ENCODE measurements around the gene RPS3. TPM values are rescaled to one million over a fixed set of nuclear protein-coding genes. Genes with fewer than 3 reads are reported as not detected.

Gene RPS3
- 1,000 to 10,000 TPM; 4,423 to 4,525 TPM for total RNA-seq

DNA sequence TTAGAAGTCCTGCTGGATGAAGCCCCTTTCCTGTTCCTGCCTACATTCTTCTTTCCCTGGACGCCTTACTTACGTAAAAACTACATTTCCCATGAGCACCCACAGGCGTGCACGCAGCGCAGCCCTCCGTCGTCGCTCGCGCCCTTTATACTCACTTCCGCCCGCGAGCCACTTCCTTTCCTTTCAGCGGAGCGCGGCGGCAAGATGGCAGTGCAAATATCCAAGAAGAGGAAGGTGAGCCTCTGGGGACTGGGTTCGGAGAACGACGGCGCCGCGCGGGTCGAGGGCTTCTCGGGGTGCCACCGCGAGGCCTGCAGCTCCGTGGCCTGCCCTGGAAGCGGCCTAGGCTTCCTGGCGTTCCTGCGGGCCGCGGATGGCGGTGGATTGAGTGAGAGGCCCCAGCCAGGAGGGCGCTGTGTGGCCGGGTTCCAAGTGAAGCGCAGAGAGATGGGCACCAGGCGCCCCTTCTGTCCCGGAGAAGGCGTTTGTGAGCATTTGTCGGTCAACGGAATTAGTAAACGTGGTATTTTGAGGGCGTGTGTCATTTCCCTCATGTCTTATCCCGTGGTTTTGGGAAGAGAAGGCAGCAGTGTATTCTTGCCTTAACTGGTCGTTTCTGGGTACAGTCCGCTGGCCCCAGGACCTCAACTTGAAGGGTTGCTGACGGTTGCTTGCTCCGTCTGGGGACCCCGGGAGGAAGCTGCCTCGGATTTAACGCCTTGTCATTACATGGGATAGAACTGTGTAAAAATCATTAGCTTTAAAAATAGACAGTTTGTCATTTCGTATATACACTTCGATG is at the start of gene RPS3:
TSS of gene RPS3 (plus strand) at position 175 of the 802 bp plus-strand sequence. CDS start at position 205, 30 bp downstream.
- H3K9me3 Mint-ChIP-seq: no peaks in the 10 kb centered on the region
- peak; percentile 92 for DNase-seq
- ChIA-PET POLR2A (interaction anchor here (1.1 to 2.8 kb wide), 7 partner anchors 8 to 163 kb away, joined by 3 to 9 read pairs (median 4); partner anchors contain the start of genes ARRB1, GDPD5 and SERPINH1), CTCF (interaction anchor here (0.5 to 2.4 kb wide), 9 partner anchors 9 to 158 kb away, joined by 3 to 15 read pairs (median 5); partner anchors contain the start of gene GDPD5)
- peak within 1 kb of the TSS; percentile 100 for H3K4me3 Mint-ChIP-seq
- intact Hi-C loops (cut with micrococcal nuclease): loop anchor here (1.0 to 2.0 kb wide), 2 partner anchors 31 to 127 kb away; no protein-coding TSS in a partner anchor
- peaks cover 53% of the 10 kb centered on the region for H3K36me3 Mint-ChIP-seq
- H3K4me1 Mint-ChIP-seq (ENCODE audit: low read depth): peaks cover 39% of the 10 kb centered on the region
- H3K27me3 Mint-ChIP-seq: no peaks in the 10 kb centered on the region
- H3K27ac Mint-ChIP-seq: peak within 1 kb of the TSS; percentile 99

DNA sequence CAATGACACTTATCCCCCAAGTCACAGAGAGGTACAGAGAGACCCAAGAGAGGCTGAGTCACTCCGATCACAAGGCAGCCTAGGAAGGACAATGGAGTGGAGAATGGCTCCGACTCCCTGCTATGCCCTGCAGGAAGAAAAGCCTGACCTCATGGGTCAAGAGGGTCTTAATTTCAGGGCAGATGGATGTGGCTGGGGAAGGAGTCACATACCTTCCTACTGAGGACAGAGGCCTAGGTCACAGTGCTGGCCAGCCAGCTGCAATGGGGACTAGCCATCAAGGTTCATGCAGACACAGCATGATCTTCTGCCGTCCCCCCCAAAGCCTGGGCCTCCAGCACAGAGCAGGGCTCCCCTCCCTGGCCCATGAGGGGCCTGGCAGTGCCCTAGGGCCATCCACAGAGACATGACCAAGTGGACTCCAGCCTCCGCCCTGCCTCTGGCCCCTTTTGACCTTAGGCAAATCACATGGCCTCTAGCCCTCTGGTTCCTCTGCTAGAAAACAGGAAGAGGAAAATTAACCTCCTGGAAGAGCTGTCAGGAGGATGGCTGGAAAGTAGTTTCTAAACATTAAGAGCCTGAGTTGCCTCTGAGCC is 49.7 kb upstream of the RPS3 start:
- ChIA-PET POLR2A (interaction anchor here (1.2 to 1.4 kb wide), 2 partner anchors 19 to 176 kb away, joined by 3 to 4 read pairs; partner anchors contain the start of gene GDPD5), CTCF (interaction anchor here (0.7 kb wide), 2 partner anchors 9 to 21 kb away, joined by 3 to 4 read pairs; no protein-coding TSS in a partner anchor)
- no peak overlapping the region for H3K4me3 Mint-ChIP-seq
- peak overlapping the region; percentile 64 for H3K27ac Mint-ChIP-seq
- DNase-seq: no peak
- no peaks in the 10 kb centered on the region for H3K36me3 Mint-ChIP-seq
- H3K4me1 Mint-ChIP-seq (ENCODE audit: low read depth): peaks cover 50% of the 10 kb centered on the region
- intact Hi-C loops (cut with micrococcal nuclease): no loop called here
- no peaks in the 10 kb centered on the region for H3K27me3 Mint-ChIP-seq
- no peaks in the 10 kb centered on the region for H3K9me3 Mint-ChIP-seq

DNA sequence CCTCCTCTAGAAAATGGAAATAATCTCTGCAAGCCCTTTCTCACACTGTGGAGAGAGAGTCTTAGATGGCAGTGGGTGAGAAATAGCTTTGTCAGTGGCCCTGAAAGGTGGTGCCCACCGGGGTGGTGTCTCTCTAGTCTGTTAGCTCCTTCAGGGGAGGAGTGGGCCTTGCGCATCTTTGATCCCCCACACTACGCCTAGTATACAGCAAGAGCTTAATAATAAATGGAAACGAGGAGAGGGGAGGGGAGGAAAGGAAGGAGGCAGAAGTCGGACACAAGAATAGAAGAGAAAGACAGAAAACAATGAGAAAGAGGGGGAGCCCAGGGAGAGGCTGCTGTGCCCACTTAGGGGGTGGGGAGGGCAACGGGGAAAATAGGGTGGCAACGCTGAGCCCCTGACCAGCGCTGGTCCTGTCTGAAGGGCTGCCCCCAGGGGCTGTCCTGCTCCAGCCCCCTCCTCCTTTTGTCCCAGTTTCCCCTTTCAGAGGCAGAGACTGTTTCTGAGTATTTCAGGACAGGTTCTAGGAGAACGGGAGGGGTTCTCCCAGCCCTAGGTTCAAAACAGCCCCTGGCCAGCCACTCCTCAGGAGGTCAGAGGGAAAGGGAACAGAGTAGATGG is 49.1 kb upstream of the RPS3 start:
- H3K27ac Mint-ChIP-seq: peak overlapping the region; percentile 68
- H3K4me3 Mint-ChIP-seq: peak overlapping the region; percentile 77
- intact Hi-C loops (cut with micrococcal nuclease): no loop called here
- H3K27me3 Mint-ChIP-seq: no peaks in the 10 kb centered on the region
- H3K4me1 Mint-ChIP-seq (ENCODE audit: low read depth): peaks cover 46% of the 10 kb centered on the region
- CTCF ChIA-PET: interaction anchor here (0.7 to 3.2 kb wide), 3 partner anchors 10 to 70 kb away, joined by 3 to 12 read pairs (median 4); no protein-coding TSS in a partner anchor
- POLR2A ChIA-PET: interaction anchor here (1.2 to 1.6 kb wide), 3 partner anchors 20 to 175 kb away, joined by 3 to 8 read pairs (median 4); partner anchors contain the start of genes GDPD5 and RPS3
- H3K9me3 Mint-ChIP-seq: no peaks in the 10 kb centered on the region
- DNase-seq: no peak
- no peaks in the 10 kb centered on the region for H3K36me3 Mint-ChIP-seq

DNA sequence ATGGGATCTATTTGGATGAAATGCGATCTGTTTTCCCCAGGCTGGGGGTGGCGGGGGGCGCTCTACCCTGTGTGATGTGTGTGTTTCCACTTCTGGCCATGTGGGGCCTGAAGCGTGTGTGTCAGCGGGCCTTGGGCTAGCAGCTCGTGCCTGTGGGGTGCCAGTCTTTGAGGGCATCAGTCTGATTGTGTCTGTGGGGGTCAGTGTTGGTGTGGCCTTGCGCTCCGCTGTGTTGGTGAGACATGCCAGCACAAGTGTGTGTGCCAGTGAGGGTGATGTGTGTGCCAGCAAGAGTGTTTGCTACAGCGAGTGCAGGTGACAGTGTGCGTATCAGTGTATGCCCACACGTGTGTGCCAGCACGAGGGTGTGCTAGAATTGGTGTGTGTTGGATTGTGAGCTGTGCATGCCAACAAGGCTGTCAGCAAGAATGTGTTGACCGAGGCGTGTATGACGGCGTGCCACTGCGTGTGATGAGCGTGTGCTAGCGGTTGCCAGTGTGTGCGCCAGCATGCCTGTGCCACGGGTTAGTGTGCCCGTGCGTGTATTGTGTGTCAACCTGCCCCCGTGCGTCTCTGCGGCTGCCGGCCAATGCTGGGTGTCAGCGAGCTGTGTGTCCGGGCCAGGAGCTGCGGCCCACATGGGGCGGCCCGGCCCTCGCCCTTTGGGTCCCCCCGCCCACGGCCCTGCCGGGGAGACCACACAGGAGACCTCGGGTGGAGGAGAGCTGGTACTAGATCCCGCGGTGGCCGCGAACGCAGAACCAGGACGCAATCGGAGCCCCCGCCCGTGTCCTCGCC is 48.4 kb upstream of the RPS3 start:
- Mint-ChIP-seq H3K27ac (peak overlapping the region; percentile 68), H3K9me3 (no peaks in the 10 kb centered on the region), H3K4me1 (ENCODE audit: low read depth) (peaks cover 42% of the 10 kb centered on the region), H3K4me3 (peak overlapping the region; percentile 77), H3K27me3 (no peaks in the 10 kb centered on the region), H3K36me3 (no peaks in the 10 kb centered on the region)
- ChIA-PET CTCF (interaction anchor here (1.0 to 3.2 kb wide), 2 partner anchors 36 to 71 kb away, joined by 5 to 12 read pairs; no protein-coding TSS in a partner anchor), POLR2A (interaction anchor here (0.5 to 1.6 kb wide), 4 partner anchors 10 to 175 kb away, joined by 3 to 8 read pairs (median 4); partner anchors contain the start of genes GDPD5 and RPS3)
- intact Hi-C loops (cut with micrococcal nuclease): no loop called here
- peak; percentile 56 for DNase-seq

DNA sequence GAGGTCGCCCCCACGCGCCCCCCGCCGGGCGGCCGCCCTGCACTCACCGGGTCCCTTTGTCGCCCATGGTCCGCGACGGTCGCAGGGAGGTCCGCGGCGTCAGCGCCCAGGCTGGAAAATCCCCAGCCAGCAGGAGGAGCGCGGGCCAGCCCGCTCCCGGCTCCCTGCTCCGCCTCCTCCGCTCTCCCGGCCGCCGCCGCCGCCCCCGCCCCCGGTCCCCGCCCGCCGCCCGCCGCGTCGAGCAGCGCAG is 47.9 kb upstream of the RPS3 start, which contains the start of gene ARRB1:
TSS of gene ARRB1 (minus strand) at position 121 of the 250 bp plus-strand sequence. CDS start at position 67, 54 bp downstream.
- H3K36me3 Mint-ChIP-seq: no peaks in the 10 kb centered on the region

DNA sequence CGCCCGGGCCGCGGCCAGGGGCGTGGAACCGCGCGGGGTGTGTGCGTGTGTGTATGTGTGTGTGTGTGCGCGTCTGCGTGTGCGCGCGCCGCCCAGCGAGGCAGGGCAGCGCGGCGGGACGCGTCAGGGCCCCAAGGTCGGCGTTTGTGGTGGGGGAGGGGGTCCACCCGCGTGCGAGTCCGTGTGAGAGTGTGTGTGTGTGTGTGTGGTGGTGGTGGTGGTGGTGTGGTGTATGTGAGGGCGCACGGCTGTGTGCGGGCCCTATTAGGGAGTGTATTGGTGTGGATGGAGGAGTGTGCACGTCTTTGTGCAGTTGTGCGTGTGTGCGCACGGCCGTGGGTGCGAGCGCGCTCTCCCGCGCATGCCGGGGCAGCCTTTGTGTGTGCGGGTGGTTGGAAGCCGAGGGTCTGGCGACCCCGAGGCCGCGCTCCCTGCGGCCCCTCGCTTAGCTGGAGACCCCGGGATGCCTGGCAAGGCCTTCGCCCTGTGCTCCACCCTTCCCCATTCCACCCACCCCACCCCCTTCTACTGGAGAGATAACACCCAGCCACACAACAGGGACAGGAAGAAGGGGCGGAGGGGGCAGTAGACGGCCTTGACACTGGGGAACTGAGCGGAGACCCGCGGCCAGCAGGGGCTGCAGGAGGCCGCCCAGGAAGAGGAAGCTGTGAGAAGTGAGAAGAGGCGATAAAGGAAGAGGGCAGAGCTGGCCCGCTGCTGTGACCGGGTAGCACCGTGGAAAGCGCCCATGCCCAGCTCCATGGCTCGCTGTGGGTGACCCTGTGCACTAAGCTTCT is 47.3 kb upstream of the RPS3 start:
- Mint-ChIP-seq H3K36me3 (no peaks in the 10 kb centered on the region), H3K4me3 (peak overlapping the region; percentile 82), H3K27me3 (no peaks in the 10 kb centered on the region), H3K4me1 (ENCODE audit: low read depth) (peaks cover 33% of the 10 kb centered on the region), H3K27ac (peak overlapping the region; percentile 81), H3K9me3 (no peaks in the 10 kb centered on the region)
- ChIA-PET CTCF (interaction anchor here (0.8 to 3.2 kb wide), 9 partner anchors 10 to 110 kb away, joined by 3 to 12 read pairs (median 4); no protein-coding TSS in a partner anchor), POLR2A (interaction anchor here (0.5 to 1.6 kb wide), 4 partner anchors 11 to 48 kb away, joined by 3 to 8 read pairs (median 5); partner anchors contain the start of gene RPS3)
- intact Hi-C loops (cut with micrococcal nuclease): loop anchor here (2.0 kb wide), 1 partner anchor 403 kb away; the partner anchor contains the start of genes SPCS2 and XRRA1
- peak; percentile 65 for DNase-seq

More for the DNA sequence above, 47.9 kb upstream of the RPS3 start, which contains the start of gene ARRB1:
- H3K4me3 Mint-ChIP-seq: peak within 1 kb of the TSS; percentile 82
- DNase-seq: no peak
- H3K4me1 Mint-ChIP-seq (ENCODE audit: low read depth): peaks cover 36% of the 10 kb centered on the region
- POLR2A ChIA-PET: interaction anchor here (0.5 to 1.6 kb wide), 3 partner anchors 11 to 49 kb away, joined by 3 to 8 read pairs (median 4); partner anchors contain the start of gene RPS3
- H3K27ac Mint-ChIP-seq: peak within 1 kb of the TSS; percentile 81
- H3K9me3 Mint-ChIP-seq: no peaks in the 10 kb centered on the region
- intact Hi-C loops (cut with micrococcal nuclease): no loop called here
- no peaks in the 10 kb centered on the region for H3K27me3 Mint-ChIP-seq
- CTCF ChIA-PET: interaction anchor here (1.0 to 3.2 kb wide), 2 partner anchors 35 to 71 kb away, joined by 5 to 12 read pairs; no protein-coding TSS in a partner anchor

DNA sequence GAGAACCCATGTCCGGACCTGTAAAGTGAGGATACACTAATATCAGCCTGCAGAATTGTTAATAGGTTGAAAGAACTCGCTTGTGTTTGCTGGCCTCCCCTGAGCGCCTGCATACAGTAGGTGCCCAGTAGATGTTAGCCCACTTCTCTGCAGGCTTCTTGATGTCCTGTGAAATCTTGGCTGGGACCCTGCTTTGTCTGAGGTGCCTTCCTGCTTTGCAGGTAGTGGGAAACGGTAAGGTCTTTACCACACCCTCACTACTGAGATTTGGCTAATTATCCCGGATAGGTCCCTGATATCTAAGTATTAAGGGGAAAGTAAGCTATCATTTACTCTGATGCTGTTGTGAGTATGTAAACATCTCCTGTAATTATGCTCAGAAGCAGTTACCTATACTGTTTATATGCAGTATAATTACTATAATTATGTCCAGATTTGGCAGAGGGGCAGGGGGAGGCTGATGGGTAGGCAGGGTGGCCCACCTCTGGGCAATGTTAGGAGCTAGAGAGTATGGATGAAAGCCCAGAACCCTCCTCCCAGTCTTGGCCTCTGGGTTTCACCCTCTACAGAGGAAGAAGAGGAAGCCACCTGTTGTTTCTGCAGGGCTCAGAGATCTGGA is 46.6 kb upstream of the RPS3 start:
- no peaks in the 10 kb centered on the region for H3K27me3 Mint-ChIP-seq
- H3K36me3 Mint-ChIP-seq: no peaks in the 10 kb centered on the region
- no peaks in the 10 kb centered on the region for H3K9me3 Mint-ChIP-seq
- CTCF ChIA-PET: interaction anchor here (0.6 to 3.2 kb wide), 9 partner anchors 10 to 111 kb away, joined by 3 to 12 read pairs (median 4); no protein-coding TSS in a partner anchor
- intact Hi-C loops (cut with micrococcal nuclease): loop anchor here (2.0 kb wide), 1 partner anchor 404 kb away; the partner anchor contains the start of genes SPCS2 and XRRA1
- H3K4me1 Mint-ChIP-seq (ENCODE audit: low read depth): peaks cover 29% of the 10 kb centered on the region
- peak overlapping the region; percentile 81 for H3K27ac Mint-ChIP-seq
- H3K4me3 Mint-ChIP-seq: peak overlapping the region; percentile 82
- DNase-seq: no peak
- POLR2A ChIA-PET: interaction anchor here (0.8 kb wide), 1 partner anchor 27 kb away, joined by 6 read pairs; no protein-coding TSS in a partner anchor

DNA sequence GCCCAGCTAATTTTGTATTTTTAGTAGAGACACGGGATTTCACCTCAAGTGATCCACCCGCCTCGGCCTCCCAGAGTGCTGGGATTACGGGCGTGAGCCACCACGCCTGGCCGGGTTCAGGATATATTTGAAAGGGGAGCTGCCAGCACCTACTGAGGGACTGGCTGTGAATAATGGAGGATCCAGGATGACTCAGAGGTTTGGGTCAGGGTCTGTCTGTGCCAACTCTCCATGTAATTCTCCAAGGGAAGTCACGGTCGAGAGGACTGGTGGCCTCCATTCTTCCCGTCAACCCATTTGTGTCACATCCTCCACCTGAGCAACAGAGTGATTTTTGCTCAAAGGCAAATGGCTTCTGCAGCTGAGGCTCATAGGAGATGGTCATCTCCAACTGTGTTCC is 44.3 kb upstream of the RPS3 start:
- peaks cover 19% of the 10 kb centered on the region for H3K4me1 Mint-ChIP-seq (ENCODE audit: low read depth)
- intact Hi-C loops (cut with micrococcal nuclease): no loop called here
- H3K27ac Mint-ChIP-seq: no peak overlapping the region
- no peaks in the 10 kb centered on the region for H3K9me3 Mint-ChIP-seq
- H3K27me3 Mint-ChIP-seq: no peaks in the 10 kb centered on the region
- DNase-seq: no peak
- CTCF ChIA-PET: interaction anchor here (0.6 to 2.8 kb wide), 5 partner anchors 27 to 1091 kb away, joined by 3 to 15 read pairs (median 4); no protein-coding TSS in a partner anchor
- POLR2A ChIA-PET: no interaction called here
- H3K36me3 Mint-ChIP-seq: no peaks in the 10 kb centered on the region
- H3K4me3 Mint-ChIP-seq: no peak overlapping the region

DNA sequence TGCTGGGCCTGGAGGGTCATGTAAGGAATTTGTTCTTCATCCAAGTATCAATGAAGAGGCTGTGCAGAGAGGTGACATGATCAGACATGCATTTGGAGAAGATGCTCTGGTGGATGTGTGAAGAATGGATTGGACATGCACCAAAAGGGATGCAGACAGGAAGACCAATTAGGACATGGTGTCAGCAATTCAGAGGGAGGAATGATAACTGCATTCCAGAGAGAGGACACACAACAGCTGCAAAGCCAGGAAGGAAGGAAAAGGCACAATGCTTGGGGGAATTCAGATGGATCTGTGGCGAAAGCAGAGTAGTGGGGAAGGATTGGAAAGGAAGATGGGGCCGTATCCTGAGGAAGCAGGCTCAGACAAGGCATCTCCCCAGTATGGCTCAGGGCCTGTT is 42.7 kb upstream of the RPS3 start:
- no peak for DNase-seq
- intact Hi-C loops (cut with micrococcal nuclease): no loop called here
- POLR2A ChIA-PET: interaction anchor here (0.6 kb wide), 1 partner anchor 199 kb away, joined by 3 read pairs; no protein-coding TSS in a partner anchor
- Mint-ChIP-seq H3K4me3 (no peak overlapping the region), H3K9me3 (no peaks in the 10 kb centered on the region), H3K36me3 (no peaks in the 10 kb centered on the region), H3K4me1 (ENCODE audit: low read depth) (peaks cover 10% of the 10 kb centered on the region), H3K27me3 (no peaks in the 10 kb centered on the region), H3K27ac (no peak overlapping the region)
- CTCF ChIA-PET: interaction anchor here (0.6 to 2.8 kb wide), 4 partner anchors 15 to 77 kb away, joined by 3 to 15 read pairs (median 4); no protein-coding TSS in a partner anchor

All from activated CD4-positive, alpha-beta memory T cell treated with anti-CD3 and anti-CD28 coated beads for 36 hours (primary cell).